Activated naive CD4-positive, alpha-beta T cell treated with anti-CD3 and anti-CD28 coated beads, Interleukin-2, amount 10 ng/mL, durations not matched to agents 7 days and 5 days (primary cell): ENCODE results near the gene CFAP221.

Experiments used
- CTCF ChIA-PET: fragments of 350-600 bp; sonication (Branson Sonifier 250); formaldehyde crosslinking; loops from one replicate; lab custom pipeline; 2021; ENCODE audit warnings: antibody characterized with exemption; lab: Charles Lee
- DNase-seq: peaks from one replicate; pipeline ENCODE4 v3.0.0-alpha.2; 2020
- H3K27ac Mint-ChIP-seq: one replicate; pipeline ENCODE4 v1.8.0; 2021; ENCODE audit warnings: mild to moderate bottlenecking, moderate library complexity, mixed read lengths
- H3K27me3 Mint-ChIP-seq: one replicate; pipeline ENCODE4 v1.8.0; 2021; ENCODE audit warnings: mild to moderate bottlenecking, mixed read lengths
- H3K36me3 Mint-ChIP-seq: one replicate; pipeline ENCODE4 v1.8.0; 2021; ENCODE audit warnings: mixed read lengths
- H3K4me1 Mint-ChIP-seq: one replicate; pipeline ENCODE4 v1.8.0; 2021; ENCODE audit warnings: mixed read lengths
- H3K4me3 Mint-ChIP-seq: one replicate; pipeline ENCODE4 v1.8.0; 2021; ENCODE audit warnings: mild to moderate bottlenecking, moderate library complexity, mixed read lengths
- H3K9me3 Mint-ChIP-seq: one replicate; pipeline ENCODE4 v1.8.0; 2021; ENCODE audit warnings: mixed read lengths

Gene CFAP221

DNA sequence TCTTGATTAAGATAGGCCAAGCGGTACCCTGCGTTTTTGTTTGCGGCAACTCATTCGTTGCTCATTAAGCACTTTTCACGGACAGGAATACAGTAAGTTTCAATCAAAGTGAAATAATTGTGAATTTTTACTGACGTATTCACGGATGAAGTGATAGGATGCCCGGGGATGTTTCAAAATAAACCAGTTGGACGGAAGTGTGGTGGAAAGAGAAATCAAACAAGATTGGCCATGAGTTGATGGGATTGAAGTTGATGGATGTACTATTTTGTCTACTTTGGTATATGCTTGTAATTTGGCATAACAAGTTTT is 135.2 kb downstream of the CFAP221 start:
- Mint-ChIP-seq H3K36me3 (peaks cover 15% of the 10 kb centered on the region), H3K27ac (peak overlapping the region; percentile 63), H3K4me3 (peak overlapping the region; percentile 80), H3K4me1 (peaks cover 23% of the 10 kb centered on the region), H3K27me3 (peaks cover 23% of the 10 kb centered on the region), H3K9me3 (no peaks in the 10 kb centered on the region)
- CTCF ChIA-PET: interaction anchor here (1.0 to 1.8 kb wide), 2 partner anchors 18 to 38 kb away, joined by 3 to 7 read pairs; no protein-coding TSS in a partner anchor
- DNase-seq: no peak

DNA sequence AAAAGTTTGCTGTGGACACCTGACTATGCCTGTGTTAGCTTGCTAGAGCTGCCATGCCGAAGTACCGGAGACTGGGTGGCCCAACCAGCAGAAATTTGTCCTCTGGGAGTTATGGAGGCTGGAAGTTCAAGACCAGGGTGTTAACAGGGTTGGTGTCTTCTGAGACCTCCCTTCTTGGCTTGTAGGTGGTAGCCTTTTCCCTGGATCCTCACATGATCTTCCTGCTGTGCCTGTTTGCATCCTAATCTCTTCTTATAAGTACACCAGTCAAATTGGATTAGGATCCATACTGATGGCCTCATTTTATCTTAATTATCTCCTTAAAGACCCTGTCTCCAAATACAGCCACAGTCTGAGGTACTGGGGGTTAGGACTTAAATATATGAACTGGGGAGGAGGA is 135.6 kb downstream of the CFAP221 start:
- CTCF ChIA-PET: interaction anchor here (1.0 to 2.2 kb wide), 3 partner anchors 15 to 497 kb away, joined by 3 to 4 read pairs (median 3); no protein-coding TSS in a partner anchor
- H3K27me3 Mint-ChIP-seq: peaks cover 23% of the 10 kb centered on the region
- H3K4me3 Mint-ChIP-seq: peak overlapping the region; percentile 80
- no peak for DNase-seq
- H3K27ac Mint-ChIP-seq: peak overlapping the region; percentile 63
- peaks cover 23% of the 10 kb centered on the region for H3K4me1 Mint-ChIP-seq
- H3K36me3 Mint-ChIP-seq: peaks cover 15% of the 10 kb centered on the region
- no peaks in the 10 kb centered on the region for H3K9me3 Mint-ChIP-seq

DNA sequence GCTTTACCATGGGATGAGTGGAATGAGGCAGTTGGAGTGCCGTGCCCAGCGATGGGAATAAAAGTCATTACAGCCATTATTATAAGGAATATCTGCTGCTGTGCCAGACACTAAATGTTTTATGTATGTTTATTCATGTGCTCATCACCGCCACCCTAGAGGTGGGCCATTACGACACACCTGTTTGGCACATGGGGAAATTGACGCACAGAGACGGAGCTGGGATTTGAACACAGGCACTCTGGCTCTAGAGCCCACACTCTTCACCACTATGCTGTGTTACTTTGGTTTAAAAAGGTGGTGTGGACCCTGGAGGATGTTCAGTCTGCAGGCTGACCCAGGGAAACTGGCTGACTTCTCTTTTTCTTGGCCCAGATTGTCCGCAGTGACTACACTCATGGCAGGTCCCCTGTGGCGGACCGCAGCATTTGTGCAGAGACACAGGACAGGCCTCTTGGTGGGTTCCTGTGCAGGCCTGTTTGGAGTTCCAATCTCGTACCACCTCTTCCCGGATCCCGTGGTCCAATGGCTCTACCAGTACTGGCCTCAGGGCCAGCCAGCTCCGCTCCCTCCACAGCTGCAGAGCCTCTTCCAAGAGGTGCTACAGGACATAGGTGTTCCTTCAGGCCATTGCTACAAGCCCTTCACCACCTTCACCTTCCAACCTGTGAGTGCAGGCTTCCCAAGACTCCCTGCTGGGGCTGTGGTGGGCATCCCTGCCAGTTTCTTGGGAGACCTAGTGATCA is 136.4 kb downstream of the CFAP221 start:
- Mint-ChIP-seq H3K9me3 (no peaks in the 10 kb centered on the region), H3K27me3 (peaks cover 19% of the 10 kb centered on the region), H3K4me1 (peaks cover 23% of the 10 kb centered on the region), H3K4me3 (peak overlapping the region; percentile 80), H3K36me3 (peaks cover 15% of the 10 kb centered on the region), H3K27ac (peak overlapping the region; percentile 30)
- no peak for DNase-seq
- CTCF ChIA-PET: interaction anchor here (1.0 to 2.2 kb wide), 4 partner anchors 14 to 496 kb away, joined by 3 to 4 read pairs (median 3); no protein-coding TSS in a partner anchor

DNA sequence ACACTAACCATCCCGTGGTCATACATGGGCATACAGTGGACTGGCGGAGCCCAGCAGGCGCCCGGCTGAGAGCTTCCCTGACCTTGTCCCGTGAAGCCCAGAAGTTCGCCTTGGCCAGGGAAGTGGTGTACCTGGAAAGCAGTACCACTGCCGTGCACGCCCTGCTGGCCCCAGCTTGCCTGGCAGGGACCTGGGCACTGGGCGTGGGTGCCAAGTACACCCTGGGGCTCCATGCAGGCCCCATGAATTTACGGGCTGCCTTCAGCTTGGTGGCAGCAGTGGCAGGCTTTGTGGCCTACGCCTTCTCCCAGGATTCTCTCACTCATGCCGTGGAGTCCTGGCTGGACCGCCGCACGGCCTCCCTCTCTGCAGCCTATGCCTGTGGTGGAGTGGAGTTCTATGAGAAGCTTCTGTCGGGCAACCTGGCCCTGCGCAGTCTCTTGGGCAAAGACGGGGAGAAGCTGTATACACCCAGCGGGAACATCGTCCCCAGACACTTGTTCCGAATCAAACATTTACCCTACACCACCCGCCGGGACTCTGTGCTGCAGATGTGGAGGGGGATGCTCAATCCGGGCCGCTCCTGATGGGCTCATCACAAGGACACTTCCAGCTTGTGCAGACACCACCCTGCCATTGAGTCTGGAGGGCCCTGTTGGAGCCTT is 137.1 kb downstream of the CFAP221 start:
- H3K27me3 Mint-ChIP-seq: peaks cover 19% of the 10 kb centered on the region
- no peak overlapping the region for H3K27ac Mint-ChIP-seq
- no peak overlapping the region for H3K4me3 Mint-ChIP-seq
- peaks cover 23% of the 10 kb centered on the region for H3K4me1 Mint-ChIP-seq
- H3K36me3 Mint-ChIP-seq: peaks cover 15% of the 10 kb centered on the region
- DNase-seq: no peak
- CTCF ChIA-PET: interaction anchor here (0.6 to 2.2 kb wide), 3 partner anchors 13 to 170 kb away, joined by 3 to 4 read pairs (median 3); no protein-coding TSS in a partner anchor
- no peaks in the 10 kb centered on the region for H3K9me3 Mint-ChIP-seq

DNA sequence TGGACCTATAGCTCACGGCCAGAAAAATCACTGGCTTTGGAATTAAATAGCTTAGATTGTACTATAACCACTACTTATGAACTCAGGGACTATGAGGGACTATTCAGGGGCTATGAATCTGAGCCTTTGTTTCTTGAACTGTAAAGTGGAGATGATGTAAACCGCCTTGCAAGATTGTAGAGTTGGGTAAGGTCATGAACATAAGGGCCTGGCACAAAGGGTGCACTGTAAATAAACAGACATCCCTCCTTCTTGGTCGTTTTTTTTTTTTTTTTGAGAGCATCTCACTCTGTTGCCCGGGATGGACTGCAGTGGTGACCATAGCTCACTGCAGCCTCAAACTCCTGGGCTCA is 137.6 kb downstream of the CFAP221 start:
- CTCF ChIA-PET: interaction anchor here (0.6 to 2.2 kb wide), 3 partner anchors 13 to 170 kb away, joined by 3 to 4 read pairs (median 3); no protein-coding TSS in a partner anchor
- Mint-ChIP-seq H3K4me1 (peaks cover 23% of the 10 kb centered on the region), H3K36me3 (peaks cover 15% of the 10 kb centered on the region), H3K27me3 (peaks cover 19% of the 10 kb centered on the region), H3K9me3 (no peaks in the 10 kb centered on the region), H3K27ac (no peak overlapping the region), H3K4me3 (no peak overlapping the region)
- DNase-seq: no peak

DNA sequence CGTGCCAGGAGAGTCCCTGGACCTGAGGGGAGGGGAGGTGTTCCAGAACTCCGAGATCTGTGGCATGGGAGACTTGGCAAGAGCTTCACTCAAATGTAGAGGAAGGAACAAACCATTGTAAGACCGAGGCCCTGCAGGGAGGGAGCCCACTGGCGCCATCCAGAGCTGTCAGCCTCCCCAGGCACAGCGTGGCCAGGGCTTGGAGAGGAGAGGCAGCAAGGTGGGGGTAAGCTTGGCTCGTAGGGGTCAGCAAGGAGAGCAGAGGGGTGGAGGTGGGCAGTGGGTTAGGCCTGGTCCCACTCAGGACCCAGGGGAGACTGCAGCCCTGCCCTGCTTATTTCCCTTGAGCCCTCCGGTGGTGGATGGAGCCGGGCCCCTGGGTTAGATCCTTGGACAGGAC is 138.3 kb downstream of the CFAP221 start:
- Mint-ChIP-seq H3K27me3 (peaks cover 13% of the 10 kb centered on the region), H3K36me3 (peaks cover 15% of the 10 kb centered on the region), H3K9me3 (no peaks in the 10 kb centered on the region), H3K4me3 (no peak overlapping the region), H3K27ac (no peak overlapping the region), H3K4me1 (peaks cover 23% of the 10 kb centered on the region)
- CTCF ChIA-PET: no interaction called here
- DNase-seq: no peak

DNA sequence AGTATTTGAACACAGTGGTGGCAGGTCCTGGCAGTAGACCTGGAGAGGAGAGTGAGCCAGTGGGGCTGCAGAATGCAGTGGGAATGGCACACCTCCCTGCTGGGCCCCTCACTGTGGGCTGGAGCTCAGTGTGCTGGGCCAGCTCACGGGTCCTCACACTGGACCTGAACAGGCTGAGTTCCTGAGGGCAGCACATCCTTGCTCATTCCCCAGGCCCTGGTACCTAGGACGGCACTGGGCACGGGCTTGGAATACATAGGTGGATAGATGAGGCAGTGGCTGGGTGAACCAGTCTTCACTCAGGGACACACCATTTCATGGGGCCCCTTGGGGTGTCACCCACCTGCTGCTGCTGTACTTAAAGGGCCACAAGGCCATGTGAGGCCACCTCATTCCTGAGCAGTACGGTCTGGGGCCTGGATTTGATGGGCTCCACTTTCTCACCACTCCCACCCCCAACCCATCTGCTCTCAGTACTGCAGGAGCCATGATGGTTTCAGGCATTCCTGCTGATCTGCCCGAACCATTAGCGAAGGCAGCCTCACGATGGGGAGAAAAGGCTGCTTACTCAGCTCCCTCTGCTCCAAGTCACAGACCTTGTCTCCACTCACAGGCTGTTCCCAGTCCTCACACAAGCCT is 138.9 kb downstream of the CFAP221 start:
- H3K4me3 Mint-ChIP-seq: no peak overlapping the region
- DNase-seq: no peak
- no peaks in the 10 kb centered on the region for H3K9me3 Mint-ChIP-seq
- H3K27me3 Mint-ChIP-seq: peaks cover 7% of the 10 kb centered on the region
- peak overlapping the region; percentile 43 for H3K27ac Mint-ChIP-seq
- CTCF ChIA-PET: interaction anchor here (0.6 kb wide), 1 partner anchor 801 kb away, joined by 3 read pairs; no protein-coding TSS in a partner anchor
- peaks cover 15% of the 10 kb centered on the region for H3K36me3 Mint-ChIP-seq
- H3K4me1 Mint-ChIP-seq: peaks cover 19% of the 10 kb centered on the region

DNA sequence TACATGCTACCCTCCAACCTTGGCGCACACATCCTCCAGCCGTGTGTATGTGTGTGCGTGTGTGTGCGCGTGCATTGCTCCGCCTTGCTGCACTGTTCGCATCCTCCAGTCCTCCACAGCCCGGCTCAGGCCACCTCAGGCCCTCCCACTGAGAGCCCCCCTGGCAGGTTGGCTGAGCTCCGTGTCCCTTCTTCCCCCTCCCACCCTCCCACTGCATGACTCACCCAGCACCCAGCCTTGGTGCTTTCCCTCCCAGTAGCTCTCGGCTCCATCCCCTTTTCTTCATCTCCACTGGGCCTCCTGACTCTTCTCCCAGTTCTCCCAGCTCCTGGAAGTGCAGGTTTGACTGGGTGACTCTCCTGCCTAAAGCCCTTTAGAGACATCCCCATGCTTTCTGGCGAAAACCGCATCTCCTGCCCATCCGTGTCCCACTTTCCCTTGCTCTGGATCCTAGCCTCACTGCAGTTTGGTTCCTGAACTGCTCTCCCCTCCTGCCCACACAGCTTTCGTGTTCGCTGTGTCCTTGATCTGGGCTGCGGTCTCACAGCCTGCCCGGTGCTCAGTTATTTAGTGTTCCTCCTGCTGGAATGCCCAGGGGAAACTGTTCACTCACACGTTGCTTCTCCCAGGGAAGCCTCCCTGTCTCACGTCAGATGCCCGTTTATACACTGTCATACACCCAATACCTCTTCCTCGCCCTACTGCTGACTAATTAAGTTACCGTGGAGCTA is 139.6 kb downstream of the CFAP221 start:
- CTCF ChIA-PET: interaction anchor here (0.6 kb wide), 2 partner anchors 491 to 802 kb away, joined by 3 read pairs; no protein-coding TSS in a partner anchor
- no peak for DNase-seq
- Mint-ChIP-seq H3K4me1 (peaks cover 17% of the 10 kb centered on the region), H3K27me3 (no peaks in the 10 kb centered on the region), H3K9me3 (no peaks in the 10 kb centered on the region), H3K36me3 (peaks cover 15% of the 10 kb centered on the region), H3K27ac (peak overlapping the region; percentile 43), H3K4me3 (no peak overlapping the region)

DNA sequence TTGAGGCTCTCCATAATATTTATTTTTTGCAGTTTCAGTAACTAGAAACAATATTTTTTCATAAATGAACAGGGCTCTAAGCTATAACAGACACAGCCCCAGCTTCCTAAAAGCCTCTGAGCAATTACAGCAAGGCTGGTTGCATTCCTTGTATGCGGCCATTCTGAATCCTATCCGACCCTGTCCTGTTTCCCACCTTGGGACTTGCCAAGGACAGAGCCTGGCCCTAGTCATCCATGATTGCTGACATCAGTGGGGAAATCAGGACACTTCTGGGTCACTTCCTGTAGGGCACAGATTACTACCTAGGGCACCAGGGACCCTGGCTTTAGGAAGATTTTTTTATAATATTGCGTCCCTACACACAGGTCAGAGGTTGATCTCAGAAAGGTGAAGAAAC is 140.3 kb downstream of the CFAP221 start:
- Mint-ChIP-seq H3K36me3 (peaks cover 18% of the 10 kb centered on the region), H3K4me3 (no peak overlapping the region), H3K9me3 (no peaks in the 10 kb centered on the region), H3K27me3 (no peaks in the 10 kb centered on the region), H3K27ac (no peak overlapping the region), H3K4me1 (peaks cover 15% of the 10 kb centered on the region)
- CTCF ChIA-PET: interaction anchor here (0.6 kb wide), 1 partner anchor 490 kb away, joined by 3 read pairs; no protein-coding TSS in a partner anchor
- DNase-seq: no peak

DNA sequence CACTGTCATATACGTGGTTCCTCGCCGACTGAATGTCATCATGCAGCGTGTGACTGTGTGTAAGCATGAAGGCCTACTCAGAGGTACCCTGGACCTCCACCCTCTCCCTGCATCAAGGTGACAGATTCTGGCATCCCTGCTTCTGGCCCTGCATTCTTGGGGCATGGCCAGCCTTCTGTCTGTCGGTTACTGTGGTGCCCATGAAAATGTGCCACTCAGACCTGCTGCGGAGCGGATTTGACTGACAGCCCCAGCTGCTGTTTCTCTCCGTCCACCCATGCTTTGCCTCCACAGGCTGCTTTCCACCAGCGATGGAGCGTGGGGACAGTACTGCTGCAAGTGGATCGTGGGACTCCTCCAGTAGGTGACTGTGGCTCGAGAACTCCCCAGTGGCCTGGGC is 144.4 kb downstream of the CFAP221 start:
- Mint-ChIP-seq H3K36me3 (peaks cover 3% of the 10 kb centered on the region), H3K9me3 (no peaks in the 10 kb centered on the region), H3K27ac (no peak overlapping the region), H3K4me3 (no peak overlapping the region), H3K27me3 (no peaks in the 10 kb centered on the region), H3K4me1 (no peaks in the 10 kb centered on the region)
- CTCF ChIA-PET: no interaction called here
- DNase-seq: no peak

DNA sequence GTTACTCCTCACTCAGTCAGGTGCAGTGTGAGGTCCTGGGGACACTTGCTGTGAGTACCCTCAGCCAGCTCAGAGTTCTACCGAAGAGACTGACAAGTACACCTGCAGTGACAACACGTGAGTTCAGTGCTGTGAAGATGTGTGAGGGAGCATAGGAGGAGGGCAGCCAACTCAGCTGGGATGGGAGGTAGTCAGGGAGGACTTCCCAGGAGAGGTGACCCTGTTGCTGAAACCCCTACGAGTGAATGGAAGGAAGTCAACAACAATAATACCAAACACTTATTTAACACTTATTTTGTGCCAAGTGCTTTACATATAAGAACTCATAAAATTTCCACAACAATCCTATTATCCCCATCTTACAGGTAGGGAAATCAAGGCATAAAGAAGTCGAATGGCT is 145.0 kb downstream of the CFAP221 start:
- CTCF ChIA-PET: no interaction called here
- no peak for DNase-seq
- Mint-ChIP-seq H3K27ac (no peak overlapping the region), H3K9me3 (no peaks in the 10 kb centered on the region), H3K4me3 (no peak overlapping the region), H3K27me3 (no peaks in the 10 kb centered on the region), H3K36me3 (peaks cover 3% of the 10 kb centered on the region), H3K4me1 (peaks cover 3% of the 10 kb centered on the region)

DNA sequence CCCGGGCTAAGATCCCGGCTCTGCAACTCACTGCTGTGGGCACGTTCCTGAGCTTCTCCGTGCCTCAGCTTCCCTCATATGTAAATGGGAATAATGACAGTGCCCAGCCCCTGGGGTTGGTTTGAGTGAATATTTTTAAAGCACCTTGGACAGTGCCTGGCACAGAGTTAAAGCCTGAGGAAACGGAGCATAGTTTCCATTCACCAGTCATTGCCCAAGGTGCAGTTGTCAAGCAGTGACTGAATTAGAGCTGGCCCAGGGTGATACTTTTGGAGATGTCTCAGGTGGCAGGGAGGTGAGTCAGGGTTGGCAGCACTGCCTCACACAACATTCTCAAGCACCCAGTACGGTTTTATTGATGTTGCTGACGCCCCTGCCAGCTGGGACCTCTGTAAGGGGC is 146.9 kb downstream of the CFAP221 start:
- Mint-ChIP-seq H3K27me3 (no peaks in the 10 kb centered on the region), H3K27ac (no peak overlapping the region), H3K4me1 (peaks cover 20% of the 10 kb centered on the region), H3K36me3 (peaks cover 3% of the 10 kb centered on the region), H3K4me3 (no peak overlapping the region), H3K9me3 (no peaks in the 10 kb centered on the region)
- CTCF ChIA-PET: no interaction called here
- DNase-seq: no peak

DNA sequence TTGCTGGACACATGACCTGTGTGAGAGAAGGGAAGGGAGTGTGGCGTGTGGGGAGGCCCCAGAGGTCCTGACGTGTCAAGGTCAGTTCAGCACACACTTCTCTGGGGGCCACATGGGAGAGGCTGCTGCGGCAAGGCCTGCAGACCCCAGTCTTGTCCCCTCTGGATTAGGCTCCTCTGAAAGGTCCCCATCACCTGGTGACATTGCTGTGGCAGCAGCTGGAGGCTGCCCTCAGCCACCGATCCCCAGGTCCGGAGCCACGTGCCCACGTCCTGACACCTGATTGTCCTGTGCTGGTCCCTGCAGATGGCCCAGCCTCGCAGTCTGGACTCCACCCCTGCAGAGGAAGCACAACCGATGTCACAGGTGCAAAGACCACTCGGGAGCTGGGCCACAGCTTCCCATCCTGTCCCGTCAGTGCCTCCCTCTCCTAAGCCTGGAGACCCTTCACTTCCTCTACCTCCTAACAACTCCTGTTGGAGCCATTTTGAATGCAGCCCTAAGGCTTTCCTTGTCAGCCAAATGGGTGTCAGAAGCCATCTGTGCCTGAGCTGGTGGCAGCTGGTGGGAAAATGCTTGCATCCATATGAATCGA is 147.5 kb downstream of the CFAP221 start:
- Mint-ChIP-seq H3K27me3 (no peaks in the 10 kb centered on the region), H3K9me3 (no peaks in the 10 kb centered on the region), H3K36me3 (peaks cover 3% of the 10 kb centered on the region), H3K4me3 (no peak overlapping the region), H3K27ac (no peak overlapping the region), H3K4me1 (peaks cover 25% of the 10 kb centered on the region)
- CTCF ChIA-PET: no interaction called here
- DNase-seq: no peak
